HG03103 (cell line): ENCODE data around the gene SPPL2B.
"Not testable (repeated sequence)": the region's sequence is repeated elsewhere in the genome, so short reads cannot be mapped to it uniquely, and the experiment has no call there.

ENCODE experiments used
- ATAC-seq: cut with Tn5 transposase; IDR thresholded peaks from one replicate; pipeline ENCODE4 v1.9.1; 2021; ENCODE audit warnings: low read depth; ENCODE audit not compliant: unreplicated experiment

Gene SPPL2B

DNA sequence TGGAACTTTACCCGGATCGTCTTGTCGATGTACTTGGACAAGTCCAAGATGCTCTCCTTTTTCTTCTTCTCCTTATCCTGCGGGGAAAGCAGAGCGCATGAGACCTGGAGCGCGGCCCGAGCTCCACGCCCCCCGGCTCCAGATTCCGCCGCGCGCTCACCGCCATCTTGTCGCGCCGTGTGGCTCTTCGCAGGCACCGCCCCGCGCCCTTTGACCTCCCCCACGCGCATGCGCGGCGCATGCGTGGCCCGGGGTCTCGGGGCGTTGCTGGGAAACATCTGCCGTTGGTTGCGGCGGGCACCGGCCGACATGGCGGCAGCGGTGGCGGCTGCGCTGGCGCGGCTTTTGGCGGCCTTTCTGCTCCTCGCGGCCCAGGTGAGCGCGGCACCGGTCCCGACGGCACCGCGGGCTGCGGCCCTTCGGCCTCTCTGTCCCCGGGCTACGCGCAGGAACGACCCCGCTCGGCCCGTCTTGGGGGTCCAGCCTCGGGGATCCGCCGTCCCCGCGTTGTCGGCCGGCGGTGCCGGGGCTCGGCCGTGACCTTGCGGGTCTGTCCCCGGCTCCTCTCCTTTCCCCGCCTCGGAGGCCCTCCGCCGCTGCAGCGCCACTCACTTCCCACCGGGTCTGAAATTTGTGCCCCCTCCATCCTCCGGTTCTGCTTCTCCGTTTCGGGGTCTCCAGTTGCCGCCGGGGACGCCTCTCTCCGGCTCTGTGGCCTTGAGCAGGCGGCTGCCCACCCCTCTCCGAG is at the start of gene SPPL2B, which contains the start of gene LSM7:
SPPL2B (plus strand) TSS at position 284 of the 748 bp plus-strand sequence; CDS start at position 310, 26 bp downstream.
LSM7 (minus strand) TSS at position 186 of the 748 bp plus-strand sequence; CDS start at position 166, 20 bp downstream.
- peak; percentile 57 for ATAC-seq

GRCh38 chr19:2280633-2281264 is 47.7 kb upstream of the SPPL2B start:
- ATAC-seq: no peak

GRCh38 chr19:2281265-2282061 is 47.0 kb upstream of the SPPL2B start:
- not testable (repeated sequence) for ATAC-seq

DNA sequence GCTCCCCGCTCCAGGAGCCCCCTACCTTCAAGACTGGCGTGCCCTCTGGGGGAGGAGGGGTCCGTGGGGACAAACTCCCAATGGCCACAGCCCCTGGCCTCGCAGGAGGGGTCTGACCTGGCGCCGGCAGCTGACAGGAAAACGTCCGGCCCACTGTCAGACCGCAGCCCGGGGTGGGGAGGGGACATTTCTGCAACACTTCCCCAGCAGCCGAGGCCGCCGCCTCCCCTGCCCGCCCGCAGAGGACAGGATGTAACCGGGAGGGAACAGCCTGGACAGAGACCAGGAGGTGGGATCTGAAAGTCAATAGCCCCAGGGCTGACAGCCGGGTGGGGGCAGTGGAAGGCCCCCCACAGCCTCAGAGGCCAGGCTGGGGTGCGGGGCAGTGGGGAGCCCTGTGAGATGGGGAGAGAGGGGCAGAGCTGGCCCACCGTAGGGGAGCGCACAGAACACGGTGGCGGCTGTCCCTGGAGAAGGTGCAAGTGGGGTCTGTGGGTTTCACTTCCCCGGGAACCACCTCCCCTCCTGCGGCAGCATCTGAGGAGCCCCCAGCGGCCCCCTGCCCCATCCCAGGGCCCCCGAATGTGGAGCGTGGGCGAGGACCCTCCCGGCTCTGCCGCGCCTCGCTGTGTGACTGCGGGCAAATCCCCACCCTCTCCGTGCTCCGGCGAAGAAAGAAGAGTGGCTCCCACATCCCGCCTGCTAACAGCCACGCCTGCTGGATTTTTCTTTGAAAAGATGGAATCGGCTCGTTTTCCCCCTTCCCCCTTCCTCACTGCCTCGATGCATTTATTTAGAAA is 46.2 kb upstream of the SPPL2B start, which contains the start of gene PEAK3:
PEAK3 (minus strand) TSS at position 114 of the 800 bp plus-strand sequence. CDS start 1,244 bp downstream, outside the sequence.
- no peak for ATAC-seq

DNA sequence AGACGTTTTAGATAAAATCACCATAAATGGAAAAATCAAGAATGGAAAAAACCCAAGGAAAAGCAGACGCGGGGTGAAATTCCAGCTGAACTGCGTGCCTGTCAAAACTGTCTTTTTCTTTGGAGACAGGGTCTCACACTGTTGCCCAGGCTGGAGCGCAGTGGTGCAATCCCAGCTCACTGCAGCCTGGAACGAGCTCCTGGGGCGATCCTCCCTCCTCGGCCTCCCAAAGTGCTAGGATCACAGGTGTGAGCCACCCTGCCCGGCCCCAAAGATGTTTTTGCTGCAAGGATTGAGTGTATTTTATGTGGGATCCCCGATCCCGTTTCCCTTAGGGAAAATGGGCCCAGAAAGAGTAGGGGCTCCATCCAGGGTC is 45.6 kb upstream of the SPPL2B start:
- ATAC-seq: no peak

GRCh38 chr19:2283835-2284507 is 44.5 kb upstream of the SPPL2B start:
- no peak for ATAC-seq

DNA sequence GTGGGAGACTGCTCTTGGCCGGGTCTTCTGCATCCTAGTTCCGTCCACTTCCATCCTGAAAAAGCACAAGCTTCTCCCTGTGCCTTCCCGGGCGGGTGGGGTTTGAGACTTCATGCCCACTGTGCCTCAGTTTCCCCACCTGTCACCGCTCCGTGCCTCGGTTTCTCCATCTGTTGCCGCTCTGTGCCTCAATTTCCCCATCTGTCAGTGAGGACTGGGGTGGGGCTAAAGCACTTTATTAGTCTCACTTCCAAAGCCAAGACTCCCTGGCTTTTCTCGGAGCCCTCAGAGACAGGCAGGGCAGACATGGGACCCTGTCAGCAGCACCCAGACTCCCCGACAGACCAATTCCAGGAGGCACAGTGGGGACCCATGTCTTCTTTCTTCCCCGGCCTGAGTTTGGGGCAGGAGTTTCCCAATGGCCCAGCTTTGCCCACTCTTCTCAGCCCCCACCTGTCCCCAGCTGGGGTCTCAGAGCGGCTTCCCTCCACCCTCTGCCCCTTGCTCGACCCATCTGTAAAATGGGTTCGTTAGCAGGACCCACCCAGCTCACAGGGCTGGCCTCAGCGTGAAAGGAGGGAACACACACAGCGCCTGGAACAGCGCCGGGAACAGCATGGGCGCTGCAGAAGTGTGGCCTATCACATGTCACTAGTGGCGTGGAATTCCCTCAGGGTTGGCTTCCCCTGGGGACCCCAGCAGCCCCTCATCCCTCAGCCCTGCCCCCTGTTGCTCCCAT is 41.9 kb upstream of the SPPL2B start:
- ATAC-seq: no peak

DNA sequence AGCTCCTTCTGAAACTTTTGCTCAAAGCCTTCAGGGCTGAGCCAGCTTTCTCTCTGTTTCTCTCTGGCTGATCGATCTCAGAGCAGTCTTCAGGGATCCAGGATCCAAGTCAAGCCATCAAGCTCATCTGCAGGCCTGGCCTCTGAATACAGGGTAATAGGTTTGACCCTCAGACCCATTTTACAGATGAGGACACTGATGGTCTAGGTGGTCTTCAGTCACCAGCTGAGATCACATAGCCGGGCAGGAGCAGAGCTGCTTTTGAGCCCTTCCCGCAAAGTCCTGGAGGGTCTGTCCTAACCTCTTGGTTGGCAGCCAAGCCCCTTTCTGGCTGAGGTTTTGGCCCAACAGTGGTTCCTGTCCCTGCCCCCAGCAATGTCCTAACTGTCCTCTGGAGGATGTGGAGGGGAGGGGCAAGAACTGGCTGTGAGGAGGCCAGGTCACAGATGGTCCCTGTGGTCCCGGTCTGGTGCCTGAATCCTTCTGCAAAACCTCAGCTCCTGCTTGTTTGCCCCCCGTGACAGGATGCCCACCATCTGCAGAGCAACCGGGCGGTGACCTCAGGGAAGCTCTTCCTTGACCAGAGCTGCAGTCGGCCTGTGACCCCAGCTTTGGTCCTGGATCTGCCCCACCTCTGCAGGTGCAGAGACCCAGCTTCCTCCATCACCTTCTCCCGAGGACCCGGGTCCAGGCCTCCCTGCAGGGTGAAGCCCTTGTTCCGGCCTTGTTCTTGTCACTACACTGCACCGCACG is 40.7 kb upstream of the SPPL2B start:
- ATAC-seq: no peak

DNA sequence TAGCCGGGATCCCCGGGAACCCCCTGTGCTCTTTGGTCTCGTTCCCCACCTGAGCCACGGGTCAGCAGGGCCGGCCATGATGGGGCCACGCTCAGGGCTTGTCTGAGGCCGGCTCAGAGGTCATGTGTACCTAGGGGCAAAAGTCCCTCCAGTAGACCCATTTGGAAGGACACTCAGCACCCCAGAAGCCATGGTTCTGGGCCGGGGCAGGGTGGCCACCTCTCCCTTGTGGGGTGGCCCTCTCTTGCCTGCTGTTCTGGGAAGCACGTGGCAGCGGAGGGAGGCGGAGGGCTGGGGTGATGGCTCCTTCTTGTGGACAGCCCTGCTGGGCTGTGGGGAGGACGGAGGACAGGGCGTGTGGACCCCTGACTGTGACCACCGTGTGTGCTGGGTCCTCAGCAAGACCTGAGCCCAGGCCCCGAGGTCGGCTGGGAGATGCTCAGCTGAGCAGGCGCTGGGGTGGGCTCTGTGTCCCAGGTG is 40.1 kb upstream of the SPPL2B start:
- ATAC-seq: no peak

GRCh38 chr19:2288818-2289713 is 39.4 kb upstream of the SPPL2B start:
- ATAC-seq: no peak

DNA sequence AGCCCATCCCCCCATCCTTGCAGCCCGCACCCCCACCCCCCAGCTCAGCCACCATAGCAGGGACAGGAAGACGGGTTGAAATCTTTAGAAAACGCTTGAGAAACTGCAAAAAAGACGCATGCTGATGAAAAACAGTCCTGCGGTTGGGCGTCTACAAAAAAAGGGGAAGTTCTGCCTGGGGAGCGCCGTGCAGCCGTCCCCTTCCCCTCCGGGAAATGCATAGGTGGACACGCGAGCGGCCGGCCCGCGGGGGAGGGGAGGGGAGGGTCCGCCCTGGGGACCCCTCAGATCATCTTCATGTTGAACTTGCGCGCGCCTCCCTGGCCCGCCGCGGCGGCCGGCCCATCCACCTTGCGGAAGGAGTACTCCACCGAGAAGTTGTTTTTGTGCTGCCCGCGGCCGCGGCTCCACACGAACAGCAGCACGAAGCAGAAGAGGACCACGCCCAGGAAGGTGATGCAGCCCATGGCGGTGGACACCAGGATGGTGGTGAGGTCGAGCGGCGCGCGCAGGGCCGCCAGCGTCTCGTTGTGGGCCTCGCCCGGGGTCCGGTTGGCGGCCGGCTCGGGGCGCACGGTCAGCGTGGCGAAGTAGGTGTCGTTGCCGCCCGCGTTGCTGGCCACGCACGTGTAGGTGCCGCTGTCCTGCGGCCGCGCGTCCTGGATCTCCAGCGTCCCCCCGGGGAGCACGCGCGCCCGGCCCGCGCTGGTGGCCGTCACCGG is 38.6 kb upstream of the SPPL2B start:
- no peak for ATAC-seq

- no peak for ATAC-seq
Measured at GRCh38 chr19:2290441-2291184, 37.9 kb upstream of the SPPL2B start.

DNA sequence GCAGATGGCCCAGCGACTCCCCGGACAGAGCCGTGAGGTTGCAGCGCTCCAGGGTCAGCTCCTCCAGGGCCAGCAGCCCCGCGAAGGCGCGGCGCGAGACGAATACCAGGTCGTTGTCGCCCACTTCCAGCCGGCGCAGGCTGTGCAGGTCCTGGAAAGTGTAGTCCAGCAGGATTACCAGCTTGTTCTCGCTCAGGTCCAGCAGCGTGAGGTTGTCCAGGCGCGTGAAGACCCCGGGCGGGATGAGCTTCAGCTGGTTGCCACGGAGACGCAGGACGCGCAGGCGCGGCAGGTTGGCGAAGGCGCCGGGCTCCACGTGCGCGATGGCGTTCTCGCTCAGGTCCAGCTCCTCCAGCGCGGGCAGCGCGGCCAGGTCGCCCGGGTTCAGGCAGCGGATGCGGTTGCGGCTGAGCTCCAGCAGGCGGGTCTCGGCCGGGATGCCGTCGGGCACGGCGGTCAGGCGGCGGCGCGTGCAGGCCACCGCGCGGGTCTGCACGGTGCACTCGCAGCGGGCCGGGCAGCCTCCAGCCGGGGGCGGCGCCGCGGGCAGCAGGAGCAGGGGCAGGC is 37.2 kb upstream of the SPPL2B start:
- ATAC-seq: no peak

DNA sequence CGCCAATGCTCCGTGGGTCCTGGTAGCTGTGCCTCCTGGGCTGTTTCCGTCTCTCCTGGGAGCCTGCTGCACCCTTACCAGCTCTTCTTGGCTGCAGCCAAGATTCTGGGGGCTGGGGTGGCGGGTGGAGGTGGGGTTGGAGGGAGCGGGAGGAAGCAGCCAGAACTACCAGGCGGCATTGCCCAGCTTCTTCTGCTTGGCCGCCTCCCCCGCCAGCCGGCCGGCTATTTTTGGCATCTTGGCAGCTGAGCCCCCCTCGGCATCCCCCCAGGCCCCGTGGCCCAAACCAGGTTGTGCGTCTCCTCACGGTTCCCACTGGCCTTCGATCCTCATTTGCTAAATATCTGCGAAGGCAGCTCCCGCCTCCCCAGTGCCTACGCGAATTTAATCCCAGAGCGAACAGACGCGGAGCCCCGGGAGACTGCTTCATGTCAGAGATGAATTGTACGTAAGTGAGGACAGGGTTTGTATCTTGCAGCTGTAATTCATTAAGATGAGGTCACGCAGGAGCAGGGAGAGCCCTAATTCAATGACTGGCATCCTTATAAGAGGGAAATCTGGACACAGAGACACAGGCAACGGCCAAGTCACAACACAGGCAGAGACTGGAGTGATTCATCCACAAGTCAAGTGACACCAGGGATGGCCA is 33.7 kb upstream of the SPPL2B start:
- ATAC-seq: no peak

DNA sequence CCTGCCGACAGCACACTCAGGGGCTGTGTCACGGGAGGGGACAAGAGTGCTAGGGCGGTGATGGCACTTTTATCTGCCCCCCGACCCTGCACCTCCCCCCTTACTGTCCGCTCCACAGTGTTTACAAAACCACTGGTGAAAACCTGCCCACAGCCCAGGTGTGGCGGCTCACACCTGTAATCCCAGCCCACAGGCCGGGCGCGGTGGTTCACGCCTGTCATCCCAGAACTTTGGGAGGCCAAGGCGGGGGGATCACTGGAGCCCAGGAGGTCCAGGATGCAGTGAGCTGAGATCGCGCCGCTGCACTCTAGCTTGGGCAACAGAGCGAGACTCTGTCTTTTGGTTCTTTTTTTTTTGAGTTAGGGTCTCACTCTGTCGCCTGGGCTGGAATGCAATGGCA is 32.3 kb upstream of the SPPL2B start:
- no peak for ATAC-seq
